ENCODE measurements around the gene MYO1H.
"Not testable (repeated sequence)": the region's sequence is repeated elsewhere in the genome, so short reads cannot be mapped to it uniquely, and the experiment has no call there.

Gene MYO1H

GRCh38 chr12:109435428-109436187 lies 87.9 kb downstream of the MYO1H start:
- no peak for TF ChIP-seq CTCF (conservative IDR thresholded peaks at IDR 0.05)
- H3K27ac ChIP-seq = no peak overlapping the region

- TF ChIP-seq CTCF (conservative IDR thresholded peaks at IDR 0.05) = no peak
- no peak overlapping the region for H3K27ac ChIP-seq
Measured at GRCh38 chr12:109436188-109436560, 88.5 kb downstream of the MYO1H start.

- no peak for TF ChIP-seq CTCF (conservative IDR thresholded peaks at IDR 0.05)
- H3K27ac ChIP-seq = no peak overlapping the region
Measured at GRCh38 chr12:109439181-109439580, 91.5 kb downstream of the MYO1H start.

GRCh38 chr12:109439951-109440350 lies 92.3 kb downstream of the MYO1H start:
- not testable (repeated sequence) for H3K27ac ChIP-seq

GRCh38 chr12:109440851-109441490 lies 93.3 kb downstream of the MYO1H start:
- H3K27ac ChIP-seq = no peak overlapping the region
- no peak for TF ChIP-seq CTCF (conservative IDR thresholded peaks at IDR 0.05)

- H3K27ac ChIP-seq = peak overlapping the region; percentile 76
- no peak for TF ChIP-seq CTCF (conservative IDR thresholded peaks at IDR 0.05)
Measured at GRCh38 chr12:109443794-109444193, 96.1 kb downstream of the MYO1H start.

GRCh38 chr12:109444259-109444658 lies 96.6 kb downstream of the MYO1H start:
- TF ChIP-seq CTCF (conservative IDR thresholded peaks at IDR 0.05) = no peak
- peak overlapping the region; percentile 76 for H3K27ac ChIP-seq

- peak overlapping the region; percentile 76 for H3K27ac ChIP-seq
- no peak for TF ChIP-seq CTCF (conservative IDR thresholded peaks at IDR 0.05)
Measured at GRCh38 chr12:109445191-109445609, 97.5 kb downstream of the MYO1H start.

All from VCaP (cell line).